Ishikawa (cell line): ENCODE measurements around the gene PITPNM1.

Experiments
- CREB1 ChIP-seq: IDR thresholded peaks from 2 replicates; pipeline ENCODE4 v1.6.1; 2012; ENCODE audit warnings: low read depth
- EGR1 ChIP-seq: IDR thresholded peaks from 2 replicates; pipeline ENCODE4 v1.6.1; 2012
- FOXM1 ChIP-seq: IDR thresholded peaks from 2 replicates; pipeline ENCODE4 v1.6.1; 2012; ENCODE audit warnings: low read depth, borderline replicate concordance
- TAF1 ChIP-seq: IDR thresholded peaks from 2 replicates; pipeline ENCODE4 v1.6.1; 2012; ENCODE audit warnings: low read depth, mild to moderate bottlenecking
- USF1 ChIP-seq: IDR thresholded peaks from 2 replicates; pipeline ENCODE4 v1.6.1; 2012
- YY1 ChIP-seq: IDR thresholded peaks from 2 replicates; pipeline ENCODE4 v1.6.1; 2012; ENCODE audit warnings: low read depth
- TF ChIP-seq, protein P1 (sequence below): IDR thresholded peaks from 2 replicates; pipeline ENCODE4 v1.6.1; 2012
- TF ChIP-seq, protein P2 (sequence below): IDR thresholded peaks from 2 replicates; pipeline ENCODE4 v1.6.1; 2012; ENCODE audit warnings: low read depth, mild to moderate bottlenecking

DNA sequence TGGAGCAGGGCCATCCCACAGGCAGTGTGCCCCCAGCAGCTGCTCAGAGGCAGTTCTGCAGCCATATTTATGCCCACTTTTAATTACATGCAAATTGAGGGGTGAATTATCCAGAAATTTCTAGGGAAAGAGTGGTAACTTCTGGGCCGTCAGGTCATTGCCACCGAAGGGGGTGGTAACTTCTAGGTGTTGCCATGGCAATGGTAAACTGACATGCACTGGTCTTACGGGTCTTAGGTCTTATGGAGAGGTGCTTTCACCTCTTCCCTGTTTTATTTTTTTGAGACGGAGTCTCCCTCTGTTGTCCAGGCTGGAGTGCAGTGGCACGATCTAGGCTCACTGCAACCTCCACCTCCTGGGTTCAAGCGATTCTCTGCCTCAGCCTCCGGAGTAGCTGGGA, 32.3 kb downstream of the PITPNM1 start:
- TF ChIP-seq, protein P1, sequence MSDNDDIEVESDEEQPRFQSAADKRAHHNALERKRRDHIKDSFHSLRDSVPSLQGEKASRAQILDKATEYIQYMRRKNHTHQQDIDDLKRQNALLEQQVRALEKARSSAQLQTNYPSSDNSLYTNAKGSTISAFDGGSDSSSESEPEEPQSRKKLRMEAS: no peak
- TF ChIP-seq FOXM1 (no peak), YY1 (no peak), EGR1 (no peak), CREB1 (no peak), TAF1 (no peak), USF1 (no peak)
- TF ChIP-seq, protein P2, sequence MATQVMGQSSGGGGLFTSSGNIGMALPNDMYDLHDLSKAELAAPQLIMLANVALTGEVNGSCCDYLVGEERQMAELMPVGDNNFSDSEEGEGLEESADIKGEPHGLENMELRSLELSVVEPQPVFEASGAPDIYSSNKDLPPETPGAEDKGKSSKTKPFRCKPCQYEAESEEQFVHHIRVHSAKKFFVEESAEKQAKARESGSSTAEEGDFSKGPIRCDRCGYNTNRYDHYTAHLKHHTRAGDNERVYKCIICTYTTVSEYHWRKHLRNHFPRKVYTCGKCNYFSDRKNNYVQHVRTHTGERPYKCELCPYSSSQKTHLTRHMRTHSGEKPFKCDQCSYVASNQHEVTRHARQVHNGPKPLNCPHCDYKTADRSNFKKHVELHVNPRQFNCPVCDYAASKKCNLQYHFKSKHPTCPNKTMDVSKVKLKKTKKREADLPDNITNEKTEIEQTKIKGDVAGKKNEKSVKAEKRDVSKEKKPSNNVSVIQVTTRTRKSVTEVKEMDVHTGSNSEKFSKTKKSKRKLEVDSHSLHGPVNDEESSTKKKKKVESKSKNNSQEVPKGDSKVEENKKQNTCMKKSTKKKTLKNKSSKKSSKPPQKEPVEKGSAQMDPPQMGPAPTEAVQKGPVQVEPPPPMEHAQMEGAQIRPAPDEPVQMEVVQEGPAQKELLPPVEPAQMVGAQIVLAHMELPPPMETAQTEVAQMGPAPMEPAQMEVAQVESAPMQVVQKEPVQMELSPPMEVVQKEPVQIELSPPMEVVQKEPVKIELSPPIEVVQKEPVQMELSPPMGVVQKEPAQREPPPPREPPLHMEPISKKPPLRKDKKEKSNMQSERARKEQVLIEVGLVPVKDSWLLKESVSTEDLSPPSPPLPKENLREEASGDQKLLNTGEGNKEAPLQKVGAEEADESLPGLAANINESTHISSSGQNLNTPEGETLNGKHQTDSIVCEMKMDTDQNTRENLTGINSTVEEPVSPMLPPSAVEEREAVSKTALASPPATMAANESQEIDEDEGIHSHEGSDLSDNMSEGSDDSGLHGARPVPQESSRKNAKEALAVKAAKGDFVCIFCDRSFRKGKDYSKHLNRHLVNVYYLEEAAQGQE: no peak
